ENCODE results near the gene TAS1R3. TPM values are rescaled to one million over a fixed set of nuclear protein-coding genes. Genes with fewer than 3 reads are reported as not detected.
A peak's percentile ranks its signal among the peaks of the same experiment; 100 is the strongest.

TAS1R3 gene
- total RNA-seq, 1 experiment from 2014 or later: 0.22 TPM

- TF ChIP-seq HMGXB4 (CRISPR knock-in tag; IDR thresholded peaks at IDR 0.05) (no peak; the same call in 1 of the 2 replicates), ESRRA (CRISPR knock-in tag; IDR thresholded peaks at IDR 0.05; ENCODE audit: borderline replicate concordance) (no peak), NR3C1 (CRISPR knock-in tag; conservative IDR thresholded peaks at IDR 0.05; ENCODE audit: low read depth) (no peak), ATF1 (CRISPR knock-in tag; IDR thresholded peaks at IDR 0.05) (no peak), IRF2 (CRISPR knock-in tag; IDR thresholded peaks at IDR 0.05; ENCODE audit: borderline replicate concordance, low read depth) (no peak), NFYB (CRISPR knock-in tag; conservative IDR thresholded peaks at IDR 0.05; ENCODE audit: low read depth) (no peak), ERG (CRISPR knock-in tag; IDR thresholded peaks at IDR 0.05) (no peak), SP1 (CRISPR knock-in tag; conservative IDR thresholded peaks at IDR 0.05) (no peak)
These were observed 17.6 kb downstream of the TAS1R3 start (continued) for GRCh38 chr1:1348420-1349255.

- H3K4me1 Mint-ChIP-seq: peaks cover 27% of the 10 kb centered on the region
- peak within 1 kb of the TSS; percentile 70 for H3K4me3 Mint-ChIP-seq
- no peaks in the 10 kb centered on the region for H3K9me3 Mint-ChIP-seq
- no peaks in the 10 kb centered on the region for H3K36me3 Mint-ChIP-seq
- H3K27ac Mint-ChIP-seq: no peak within 1 kb of the TSS
- DNase-seq (ENCODE audit: low spot score) (peak; percentile 86), ATAC-seq (peak; percentile 23)
- peaks cover 11% of the 10 kb centered on the region for H3K27me3 Mint-ChIP-seq (ENCODE audit: low read depth)
- POLR2A ChIA-PET: no interaction called here
- CTCF ChIA-PET: no interaction called here
- TF ChIP-seq E2F1 (CRISPR knock-in tag; IDR thresholded peaks at IDR 0.05) (no peak), EMX1 (CRISPR knock-in tag; IDR thresholded peaks at IDR 0.05) (no peak), ZNF281 (CRISPR knock-in tag; IDR thresholded peaks at IDR 0.05) (no peak), SP1 (CRISPR knock-in tag; conservative IDR thresholded peaks at IDR 0.05) (peak; percentile 61; the same call in 1 of the 2 replicates), HMGXB4 (CRISPR knock-in tag; IDR thresholded peaks at IDR 0.05) (peak; percentile 88), ESRRA (CRISPR knock-in tag; IDR thresholded peaks at IDR 0.05; ENCODE audit: borderline replicate concordance) (no peak), ZNF532 (CRISPR knock-in tag; IDR thresholded peaks at IDR 0.05; ENCODE audit: borderline replicate concordance) (no peak), MXD4 (CRISPR knock-in tag; IDR thresholded peaks at IDR 0.05; ENCODE audit: borderline replicate concordance) (no peak), ZNF416 (CRISPR knock-in tag; IDR thresholded peaks at IDR 0.05) (0 out of 2 replicates have a peak, but pooled peaks have one; percentile 67), FOXP1 (CRISPR knock-in tag; IDR thresholded peaks at IDR 0.05; ENCODE audit: borderline replicate concordance) (peak; percentile 30; the same call in 1 of the 2 replicates), FOXP4 (CRISPR knock-in tag; IDR thresholded peaks at IDR 0.05) (no peak)
These were observed 18.4 kb downstream of the TAS1R3 start, which contains the start of gene DVL1 for GRCh38 chr1:1349256-1350012. Gene DVL1, minus strand, starts transcription at chr1:1349418. Its CDS starts 353 bp downstream, at chr1:1349065.

Measured in WTC11 (cell line).